ENCODE results near the gene PLAA.

PLAA gene

GRCh38 chr9:26955222-26955903, 8.3 kb upstream of the PLAA start:
- H3K4me3 ChIP-seq (ENCODE audit: low read depth, low read length): peak overlapping the region; percentile 83
- H3K4me1 ChIP-seq (ENCODE audit: control insufficient read depth, insufficient read depth, low read length, unreplicated experiment): peaks cover 17% of the 10 kb centered on the region
- no peaks in the 10 kb centered on the region for H3K27me3 ChIP-seq (ENCODE audit: insufficient read depth, low read length)
- peak overlapping the region; percentile 89 for H2AFZ ChIP-seq (ENCODE audit: low read length, unreplicated experiment)
- H3K27ac ChIP-seq (ENCODE audit: low read depth, low read length): peak overlapping the region; percentile 76
- peaks cover 21% of the 10 kb centered on the region for H3K79me2 ChIP-seq (ENCODE audit: control insufficient read depth, insufficient read depth, low read length, unreplicated experiment)
- no peaks in the 10 kb centered on the region for H3K36me3 ChIP-seq (ENCODE audit: insufficient read depth, low read length)

- H3K4me1 ChIP-seq (ENCODE audit: control insufficient read depth, insufficient read depth, low read length, unreplicated experiment): peaks cover 17% of the 10 kb centered on the region
- H3K27me3 ChIP-seq (ENCODE audit: insufficient read depth, low read length): no peaks in the 10 kb centered on the region
- H3K79me2 ChIP-seq (ENCODE audit: control insufficient read depth, insufficient read depth, low read length, unreplicated experiment): peaks cover 16% of the 10 kb centered on the region
- H3K4me3 ChIP-seq (ENCODE audit: low read depth, low read length): peak overlapping the region; percentile 11
- no peaks in the 10 kb centered on the region for H3K36me3 ChIP-seq (ENCODE audit: insufficient read depth, low read length)
- H3K27ac ChIP-seq (ENCODE audit: low read depth, low read length): peak overlapping the region; percentile 76
- H2AFZ ChIP-seq (ENCODE audit: low read length, unreplicated experiment): peak overlapping the region; percentile 29
Measured at GRCh38 chr9:26954050-26954508, 7.0 kb upstream of the PLAA start.

GRCh38 chr9:26951794-26952193, 4.8 kb upstream of the PLAA start:
- peaks cover 3% of the 10 kb centered on the region for H3K79me2 ChIP-seq (ENCODE audit: control insufficient read depth, insufficient read depth, low read length, unreplicated experiment)
- no peaks in the 10 kb centered on the region for H3K27me3 ChIP-seq (ENCODE audit: insufficient read depth, low read length)
- H3K36me3 ChIP-seq (ENCODE audit: insufficient read depth, low read length): no peaks in the 10 kb centered on the region
- no peak overlapping the region for H3K4me3 ChIP-seq (ENCODE audit: low read depth, low read length)
- no peak overlapping the region for H2AFZ ChIP-seq (ENCODE audit: low read length, unreplicated experiment)
- H3K4me1 ChIP-seq (ENCODE audit: control insufficient read depth, insufficient read depth, low read length, unreplicated experiment): peaks cover 15% of the 10 kb centered on the region
- no peak overlapping the region for H3K27ac ChIP-seq (ENCODE audit: low read depth, low read length)

GRCh38 chr9:26950521-26950920, 3.5 kb upstream of the PLAA start:
- Histone ChIP-seq H3K79me2 (ENCODE audit: control insufficient read depth, insufficient read depth, low read length, unreplicated experiment) (peaks cover 13% of the 10 kb centered on the region), H3K36me3 (ENCODE audit: insufficient read depth, low read length) (no peaks in the 10 kb centered on the region), H3K4me1 (ENCODE audit: control insufficient read depth, insufficient read depth, low read length, unreplicated experiment) (peaks cover 18% of the 10 kb centered on the region), H3K27me3 (ENCODE audit: insufficient read depth, low read length) (no peaks in the 10 kb centered on the region), H2AFZ (ENCODE audit: low read length, unreplicated experiment) (no peak overlapping the region), H3K4me3 (ENCODE audit: low read depth, low read length) (no peak overlapping the region), H3K27ac (ENCODE audit: low read depth, low read length) (no peak overlapping the region)

- no peak overlapping the region for H3K27ac ChIP-seq (ENCODE audit: low read depth, low read length)
- H3K79me2 ChIP-seq (ENCODE audit: control insufficient read depth, insufficient read depth, low read length, unreplicated experiment): peaks cover 22% of the 10 kb centered on the region
- H3K4me3 ChIP-seq (ENCODE audit: low read depth, low read length): no peak overlapping the region
- H3K4me1 ChIP-seq (ENCODE audit: control insufficient read depth, insufficient read depth, low read length, unreplicated experiment): peaks cover 18% of the 10 kb centered on the region
- no peaks in the 10 kb centered on the region for H3K36me3 ChIP-seq (ENCODE audit: insufficient read depth, low read length)
- no peaks in the 10 kb centered on the region for H3K27me3 ChIP-seq (ENCODE audit: insufficient read depth, low read length)
- no peak overlapping the region for H2AFZ ChIP-seq (ENCODE audit: low read length, unreplicated experiment)
Measured at GRCh38 chr9:26949637-26950069, 2.6 kb upstream of the PLAA start.

GRCh38 chr9:26947736-26948135, 694 bp upstream of the PLAA start:
- H3K4me1 ChIP-seq (ENCODE audit: control insufficient read depth, insufficient read depth, low read length, unreplicated experiment): peaks cover 20% of the 10 kb centered on the region
- H3K36me3 ChIP-seq (ENCODE audit: insufficient read depth, low read length): peaks cover 4% of the 10 kb centered on the region; the same call in 1 of the 2 replicates
- H3K79me2 ChIP-seq (ENCODE audit: control insufficient read depth, insufficient read depth, low read length, unreplicated experiment): peaks cover 40% of the 10 kb centered on the region
- peak overlapping the region; percentile 86 for H3K4me3 ChIP-seq (ENCODE audit: low read depth, low read length)
- H3K27ac ChIP-seq (ENCODE audit: low read depth, low read length): peak overlapping the region; percentile 94
- peak overlapping the region; percentile 33 for H2AFZ ChIP-seq (ENCODE audit: low read length, unreplicated experiment)
- H3K27me3 ChIP-seq (ENCODE audit: insufficient read depth, low read length): no peaks in the 10 kb centered on the region

GRCh38 chr9:26945591-26945990, 1.5 kb downstream of the PLAA start:
- Histone ChIP-seq H3K4me1 (ENCODE audit: control insufficient read depth, insufficient read depth, low read length, unreplicated experiment) (peaks cover 24% of the 10 kb centered on the region), H3K4me3 (ENCODE audit: low read depth, low read length) (peak overlapping the region; percentile 86), H3K27me3 (ENCODE audit: insufficient read depth, low read length) (no peaks in the 10 kb centered on the region), H3K79me2 (ENCODE audit: control insufficient read depth, insufficient read depth, low read length, unreplicated experiment) (peaks cover 62% of the 10 kb centered on the region), H3K36me3 (ENCODE audit: insufficient read depth, low read length) (peaks cover 4% of the 10 kb centered on the region; the same call in 1 of the 2 replicates), H2AFZ (ENCODE audit: low read length, unreplicated experiment) (no peak overlapping the region), H3K27ac (ENCODE audit: low read depth, low read length) (peak overlapping the region; percentile 94; the same call in 1 of the 2 replicates)

- Histone ChIP-seq H3K27me3 (ENCODE audit: insufficient read depth, low read length) (no peaks in the 10 kb centered on the region), H3K36me3 (ENCODE audit: insufficient read depth, low read length) (peaks cover 12% of the 10 kb centered on the region), H3K4me3 (ENCODE audit: low read depth, low read length) (no peak overlapping the region), H3K27ac (ENCODE audit: low read depth, low read length) (no peak overlapping the region), H3K4me1 (ENCODE audit: control insufficient read depth, insufficient read depth, low read length, unreplicated experiment) (peaks cover 29% of the 10 kb centered on the region), H3K79me2 (ENCODE audit: control insufficient read depth, insufficient read depth, low read length, unreplicated experiment) (peaks cover 97% of the 10 kb centered on the region), H2AFZ (ENCODE audit: low read length, unreplicated experiment) (no peak overlapping the region)
Measured at GRCh38 chr9:26940779-26941178, 6.3 kb downstream of the PLAA start.

- Histone ChIP-seq H2AFZ (ENCODE audit: low read length, unreplicated experiment) (no peak overlapping the region), H3K79me2 (ENCODE audit: control insufficient read depth, insufficient read depth, low read length, unreplicated experiment) (peaks cover 95% of the 10 kb centered on the region), H3K36me3 (ENCODE audit: insufficient read depth, low read length) (peaks cover 12% of the 10 kb centered on the region), H3K27ac (ENCODE audit: low read depth, low read length) (no peak overlapping the region), H3K27me3 (ENCODE audit: insufficient read depth, low read length) (no peaks in the 10 kb centered on the region), H3K4me1 (ENCODE audit: control insufficient read depth, insufficient read depth, low read length, unreplicated experiment) (peaks cover 23% of the 10 kb centered on the region), H3K4me3 (ENCODE audit: low read depth, low read length) (no peak overlapping the region)
Measured at GRCh38 chr9:26939955-26940711, 6.9 kb downstream of the PLAA start.

GRCh38 chr9:26937816-26938371, 9.1 kb downstream of the PLAA start:
- no peaks in the 10 kb centered on the region for H3K27me3 ChIP-seq (ENCODE audit: insufficient read depth, low read length)
- H3K36me3 ChIP-seq (ENCODE audit: insufficient read depth, low read length): peaks cover 8% of the 10 kb centered on the region
- no peak overlapping the region for H3K4me3 ChIP-seq (ENCODE audit: low read depth, low read length)

More at GRCh38 chr9:26937816-26938371, 9.1 kb downstream of the PLAA start:
- Histone ChIP-seq H3K79me2 (ENCODE audit: control insufficient read depth, insufficient read depth, low read length, unreplicated experiment) (peaks cover 76% of the 10 kb centered on the region), H3K27ac (ENCODE audit: low read depth, low read length) (no peak overlapping the region), H3K4me1 (ENCODE audit: control insufficient read depth, insufficient read depth, low read length, unreplicated experiment) (peaks cover 15% of the 10 kb centered on the region), H2AFZ (ENCODE audit: low read length, unreplicated experiment) (no peak overlapping the region)

All from ACC112 (cell line).